ENCODE measurements around the gene NKX6-2. TPM values are rescaled to one million over a fixed set of nuclear protein-coding genes. Genes with fewer than 3 reads are reported as not detected.

NKX6-2 gene
- total RNA-seq, 5 donors from 2014 or later (not counting 1 experiment from before 2014, with no cell fraction given) = not detected

DNA sequence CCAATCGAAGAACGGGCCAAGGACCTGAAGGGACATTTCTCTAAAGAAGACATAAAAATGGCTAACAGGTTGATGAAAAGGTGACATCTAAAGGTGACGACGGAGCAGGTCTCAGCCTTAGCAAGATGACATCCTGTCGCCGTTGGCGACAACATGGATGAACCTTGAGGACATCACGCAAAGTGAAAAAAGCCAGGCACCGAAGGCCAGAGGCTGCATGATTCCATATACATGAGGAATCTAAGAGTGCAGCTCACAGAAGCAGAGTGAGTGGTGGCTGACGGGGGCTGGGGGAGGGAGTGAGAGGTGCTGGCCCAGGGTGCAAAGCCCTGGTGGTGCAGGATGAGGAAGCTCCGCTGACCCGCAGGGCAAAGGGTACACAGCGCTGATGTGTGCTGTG, 34.1 kb upstream of the NKX6-2 start:
- H3K4me1 Mint-ChIP-seq = no peaks in the 10 kb centered on the region
- Histone ChIP-seq H3K36me3 (ENCODE audit: control insufficient read depth in 2 of 2, extremely low read depth in 1 of 2, insufficient read depth in 1 of 2, low read length in 1 of 2) (no peaks in the 10 kb centered on the region), H3K27me3 (replicated peaks in 1 of 2; ENCODE audit: control insufficient read depth in 2 of 2, extremely low read depth in 1 of 2, insufficient read depth in 2 of 2, low read length in 1 of 2) (peaks cover 0 to 24% of the 10 kb centered on the region in 2 experiments), H3K9me3 (no peaks in the 10 kb centered on the region), H3K4me3 (ENCODE audit: control insufficient read depth in 1 of 2, extremely low read depth in 1 of 2, low read length in 1 of 2) (no peak overlapping the region), H3K27ac (ENCODE audit: low read length) (no peak overlapping the region), H3K4me1 (ENCODE audit: control insufficient read depth in 1 of 2, extremely low read depth in 1 of 2, insufficient read depth in 2 of 2, low read length in 2 of 2) (no peaks in the 10 kb centered on the region)
- POLR2A ChIA-PET = no interaction called here
- H3K9me3 Mint-ChIP-seq = no peaks in the 10 kb centered on the region
- DNase-seq (no peak), ATAC-seq (replicated peaks in 1 of 4) (no peak)
- CTCF ChIA-PET = no interaction called here
- no peak overlapping the region for H3K27ac Mint-ChIP-seq
- H3K27me3 Mint-ChIP-seq = peaks cover 28 to 30% of the 10 kb centered on the region in 2 donors
- no peak overlapping the region for H3K4me3 Mint-ChIP-seq
- WGBS (ENCODE audit: insufficient coverage) = 90% methylated on average over 9 of the region's 13 CpGs
- no peaks in the 10 kb centered on the region for H3K36me3 Mint-ChIP-seq

DNA sequence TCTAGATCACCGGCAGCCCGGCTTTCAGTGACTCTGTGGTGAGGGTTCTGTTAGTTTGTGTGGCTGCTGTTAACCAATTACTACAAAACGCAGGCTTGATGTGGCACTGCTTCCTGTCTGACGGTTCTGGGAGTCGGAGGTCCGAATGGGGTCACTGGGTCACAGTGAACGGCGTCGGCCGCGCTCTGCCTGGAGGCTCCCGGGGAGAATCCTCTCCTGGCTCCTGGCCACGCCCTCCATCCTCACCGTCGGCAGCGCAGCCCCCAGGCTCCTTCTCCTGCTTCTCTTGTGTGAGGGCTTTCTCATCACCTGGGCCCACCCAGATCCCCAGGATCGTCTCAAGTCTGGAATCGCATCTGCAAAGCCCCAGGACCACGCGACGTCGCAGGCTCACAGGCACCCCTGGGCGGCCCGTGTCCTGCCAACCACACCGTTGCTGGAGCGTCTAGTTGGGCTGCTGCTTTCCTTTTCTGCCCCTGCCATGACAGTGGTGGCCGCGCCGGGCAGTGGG, 31.8 kb upstream of the NKX6-2 start:
- Mint-ChIP-seq H3K36me3 (no peaks in the 10 kb centered on the region), H3K27ac (no peak overlapping the region), H3K9me3 (no peaks in the 10 kb centered on the region), H3K4me1 (no peaks in the 10 kb centered on the region), H3K4me3 (no peak overlapping the region), H3K27me3 (peaks cover 28 to 30% of the 10 kb centered on the region in 2 donors)
- no peak overlapping the region for H3K27ac ChIP-seq (ENCODE audit: low read length)
- no peaks in the 10 kb centered on the region for H3K36me3 ChIP-seq (ENCODE audit: control insufficient read depth in 2 of 2, extremely low read depth in 1 of 2, insufficient read depth in 1 of 2, low read length in 1 of 2)
- no peak overlapping the region for H3K4me3 ChIP-seq (ENCODE audit: control insufficient read depth in 1 of 2, extremely low read depth in 1 of 2, low read length in 1 of 2)
- no peaks in the 10 kb centered on the region for H3K4me1 ChIP-seq (ENCODE audit: control insufficient read depth in 1 of 2, extremely low read depth in 1 of 2, insufficient read depth in 2 of 2, low read length in 2 of 2)
- no peak for DNase-seq
- ChIA-PET POLR2A (no interaction called here), CTCF (no interaction called here)
- WGBS (ENCODE audit: insufficient coverage) = 84% methylated on average over 22 of the region's 29 CpGs
- no peak for ATAC-seq (replicated peaks in 1 of 4)
- no peaks in the 10 kb centered on the region for H3K9me3 ChIP-seq
- peaks cover 0 to 28% of the 10 kb centered on the region in 2 experiments for H3K27me3 ChIP-seq (replicated peaks in 1 of 2; ENCODE audit: control insufficient read depth in 2 of 2, extremely low read depth in 1 of 2, insufficient read depth in 2 of 2, low read length in 1 of 2)

DNA sequence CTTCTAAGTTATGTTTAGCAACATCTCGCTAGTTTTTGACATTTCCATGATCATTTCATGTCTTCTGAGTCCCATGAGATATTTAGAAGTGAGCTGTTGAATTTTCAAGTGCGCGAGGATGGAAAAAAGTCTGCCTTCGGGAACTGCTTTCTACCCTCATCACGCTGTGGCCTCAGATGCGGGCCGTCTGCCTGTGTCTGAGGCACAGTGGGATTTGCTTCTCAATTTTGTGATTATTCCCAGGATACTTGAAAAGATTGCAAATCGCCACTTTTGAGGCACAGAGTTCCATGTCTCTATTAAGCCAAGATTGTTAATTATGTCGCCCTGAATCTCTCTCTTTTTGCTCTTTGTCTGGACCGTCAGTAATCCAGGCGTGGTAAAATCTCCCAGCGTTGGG, 30.8 kb upstream of the NKX6-2 start:
- Mint-ChIP-seq H3K36me3 (no peaks in the 10 kb centered on the region), H3K4me1 (no peaks in the 10 kb centered on the region), H3K27ac (no peak overlapping the region), H3K4me3 (no peak overlapping the region), H3K9me3 (no peaks in the 10 kb centered on the region), H3K27me3 (peaks cover 28 to 30% of the 10 kb centered on the region in 2 donors)
- Histone ChIP-seq H3K36me3 (ENCODE audit: control insufficient read depth in 2 of 2, extremely low read depth in 1 of 2, insufficient read depth in 1 of 2, low read length in 1 of 2) (no peaks in the 10 kb centered on the region), H3K4me3 (ENCODE audit: control insufficient read depth in 1 of 2, extremely low read depth in 1 of 2, low read length in 1 of 2) (no peak overlapping the region), H3K27ac (ENCODE audit: low read length) (no peak overlapping the region), H3K4me1 (ENCODE audit: control insufficient read depth in 1 of 2, extremely low read depth in 1 of 2, insufficient read depth in 2 of 2, low read length in 2 of 2) (no peaks in the 10 kb centered on the region), H3K9me3 (no peaks in the 10 kb centered on the region), H3K27me3 (replicated peaks in 1 of 2; ENCODE audit: control insufficient read depth in 2 of 2, extremely low read depth in 1 of 2, insufficient read depth in 2 of 2, low read length in 1 of 2) (peaks cover 0 to 31% of the 10 kb centered on the region in 2 experiments)
- POLR2A ChIA-PET = no interaction called here
- DNase-seq (no peak), ATAC-seq (replicated peaks in 1 of 4) (no peak)
- CTCF ChIA-PET = no interaction called here
- WGBS (ENCODE audit: insufficient coverage) = 94% methylated on average over 5 of the region's 12 CpGs

DNA sequence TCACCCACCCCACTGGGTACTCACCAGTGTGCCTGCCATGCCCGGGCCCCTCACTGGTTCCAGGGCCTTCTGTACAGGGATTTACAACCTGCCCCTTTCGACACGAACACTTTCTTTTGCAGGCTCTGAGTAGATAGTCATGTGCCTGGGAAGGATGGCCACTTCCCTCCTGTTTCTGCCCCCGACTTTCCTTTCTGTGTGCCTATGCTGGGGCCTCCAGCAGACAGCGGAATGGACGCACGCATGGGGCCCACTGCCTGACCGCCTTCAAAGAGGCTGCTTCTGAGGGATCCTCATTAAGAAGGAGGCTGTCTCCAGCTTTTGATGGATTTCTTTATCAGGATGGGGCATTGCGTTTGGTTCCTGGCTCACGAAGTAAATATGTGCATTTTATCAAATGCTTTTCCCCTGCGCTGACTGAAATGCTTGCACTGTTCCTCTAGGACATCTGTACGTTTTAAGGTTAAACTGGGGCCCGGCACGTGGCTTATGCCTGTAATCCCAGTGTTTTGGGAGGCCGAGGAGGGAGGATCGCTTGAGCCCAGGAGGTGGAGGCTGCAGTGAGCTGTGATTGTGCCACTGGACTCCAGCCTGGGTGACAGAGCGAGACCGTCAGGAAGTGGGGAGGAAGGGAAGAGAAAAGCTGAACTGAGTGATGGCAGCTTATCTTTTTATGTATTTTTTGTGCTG, 29.4 kb upstream of the NKX6-2 start:
- Mint-ChIP-seq H3K27ac (no peak overlapping the region), H3K27me3 (peaks cover 28 to 30% of the 10 kb centered on the region in 2 donors), H3K9me3 (no peaks in the 10 kb centered on the region), H3K4me1 (no peaks in the 10 kb centered on the region), H3K36me3 (no peaks in the 10 kb centered on the region), H3K4me3 (no peak overlapping the region)
- POLR2A ChIA-PET = no interaction called here
- no peaks in the 10 kb centered on the region for H3K9me3 ChIP-seq
- 78% methylated on average over 12 of the region's 18 CpGs for WGBS (ENCODE audit: insufficient coverage)
- H3K36me3 ChIP-seq (ENCODE audit: control insufficient read depth in 2 of 2, extremely low read depth in 1 of 2, insufficient read depth in 1 of 2, low read length in 1 of 2) = no peaks in the 10 kb centered on the region
- ATAC-seq (replicated peaks in 1 of 4) = no peak
- H3K4me3 ChIP-seq (ENCODE audit: control insufficient read depth in 1 of 2, extremely low read depth in 1 of 2, low read length in 1 of 2) = no peak overlapping the region
- no peaks in the 10 kb centered on the region for H3K4me1 ChIP-seq (ENCODE audit: control insufficient read depth in 1 of 2, extremely low read depth in 1 of 2, insufficient read depth in 2 of 2, low read length in 2 of 2)
- CTCF ChIA-PET = no interaction called here
- peaks cover 0 to 32% of the 10 kb centered on the region in 2 experiments for H3K27me3 ChIP-seq (replicated peaks in 1 of 2; ENCODE audit: control insufficient read depth in 2 of 2, extremely low read depth in 1 of 2, insufficient read depth in 2 of 2, low read length in 1 of 2)
- no peak overlapping the region for H3K27ac ChIP-seq (ENCODE audit: low read length)
- no peak for DNase-seq

DNA sequence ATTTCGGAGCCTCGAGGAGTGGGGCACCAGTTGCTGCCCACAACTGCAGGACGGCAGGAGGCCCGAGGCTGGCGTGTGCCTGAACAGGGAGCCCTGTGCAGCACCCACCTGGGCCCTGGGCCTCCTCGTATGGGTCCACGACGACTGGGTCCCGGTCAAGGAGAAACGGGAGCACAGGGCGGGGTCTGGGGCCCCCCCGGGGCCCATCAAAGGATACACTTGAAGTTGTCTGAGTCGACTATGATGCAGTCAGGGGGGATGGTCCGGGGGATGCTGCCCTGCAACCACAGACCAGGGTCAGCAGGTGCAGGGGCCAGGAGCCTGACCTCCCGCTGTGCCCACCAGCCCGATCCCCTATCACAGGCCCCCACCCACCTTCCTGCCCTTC, 28.5 kb upstream of the NKX6-2 start:
- Mint-ChIP-seq H3K4me3 (no peak overlapping the region), H3K4me1 (no peaks in the 10 kb centered on the region), H3K27ac (no peak overlapping the region), H3K9me3 (no peaks in the 10 kb centered on the region), H3K36me3 (no peaks in the 10 kb centered on the region), H3K27me3 (peaks cover 26 to 29% of the 10 kb centered on the region in 2 donors)
- ATAC-seq (replicated peaks in 1 of 4) = no peak
- Histone ChIP-seq H3K9me3 (no peaks in the 10 kb centered on the region), H3K27ac (ENCODE audit: low read length) (no peak overlapping the region), H3K36me3 (ENCODE audit: control insufficient read depth in 2 of 2, extremely low read depth in 1 of 2, insufficient read depth in 1 of 2, low read length in 1 of 2) (no peaks in the 10 kb centered on the region), H3K4me3 (ENCODE audit: control insufficient read depth in 1 of 2, extremely low read depth in 1 of 2, low read length in 1 of 2) (no peak overlapping the region), H3K27me3 (replicated peaks in 1 of 2; ENCODE audit: control insufficient read depth in 2 of 2, extremely low read depth in 1 of 2, insufficient read depth in 2 of 2, low read length in 1 of 2) (peaks cover 0 to 35% of the 10 kb centered on the region in 2 experiments), H3K4me1 (ENCODE audit: control insufficient read depth in 1 of 2, extremely low read depth in 1 of 2, insufficient read depth in 2 of 2, low read length in 2 of 2) (no peaks in the 10 kb centered on the region)
- WGBS (ENCODE audit: insufficient coverage) = 84% methylated on average over 12 of the region's 16 CpGs
- CTCF ChIA-PET = no interaction called here
- POLR2A ChIA-PET = no interaction called here
- DNase-seq = no peak

DNA sequence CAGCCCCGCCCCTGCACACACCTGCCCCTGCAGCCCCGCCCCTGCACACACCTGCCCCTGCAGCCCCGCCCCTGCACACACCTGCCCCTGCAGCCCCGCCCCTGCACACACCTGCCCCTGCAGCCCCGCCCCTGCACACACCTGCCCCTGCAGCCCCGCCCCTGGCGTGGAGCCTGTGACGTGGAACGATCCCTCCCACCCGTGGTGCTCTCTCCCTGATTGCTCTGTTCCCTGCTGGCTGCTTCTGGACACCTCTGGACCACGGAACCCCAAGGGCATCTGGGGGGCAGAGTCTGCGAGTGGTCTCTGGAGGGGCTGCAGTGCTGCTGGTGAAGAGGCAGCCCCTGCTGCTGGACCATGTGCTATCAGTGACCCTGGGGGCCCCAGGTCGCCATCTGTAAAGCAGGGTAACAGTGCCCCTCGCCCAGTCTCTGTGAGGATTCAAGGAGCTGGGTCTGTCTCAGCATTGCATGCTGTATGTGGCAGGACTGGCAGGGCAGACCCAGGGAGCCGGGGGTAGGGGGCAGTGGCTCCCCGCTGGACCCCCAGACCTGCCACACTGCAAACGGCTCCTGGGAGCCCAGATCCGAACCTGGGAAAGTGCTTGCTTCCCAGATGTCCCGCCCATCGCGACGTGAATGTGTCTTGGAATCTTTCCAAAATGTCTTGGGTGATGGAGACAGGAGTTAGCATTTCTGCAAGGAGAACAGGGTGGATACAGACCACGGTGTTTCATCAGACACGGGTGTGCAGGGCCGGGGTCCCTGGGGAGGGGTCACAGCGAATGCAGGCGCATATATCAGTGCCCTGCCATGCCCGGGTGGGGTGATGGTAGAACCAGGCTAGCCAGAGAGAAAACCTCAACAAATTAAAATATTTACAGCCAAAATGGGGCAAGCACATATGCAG, 27.9 kb upstream of the NKX6-2 start:
- Mint-ChIP-seq H3K27me3 (peaks cover 24 to 27% of the 10 kb centered on the region in 2 donors), H3K4me1 (no peaks in the 10 kb centered on the region), H3K4me3 (no peak overlapping the region), H3K27ac (no peak overlapping the region), H3K36me3 (no peaks in the 10 kb centered on the region), H3K9me3 (no peaks in the 10 kb centered on the region)
- no peaks in the 10 kb centered on the region for H3K9me3 ChIP-seq
- H3K27ac ChIP-seq (ENCODE audit: low read length) = no peak overlapping the region
- 83% methylated on average over 18 of the region's 28 CpGs for WGBS (ENCODE audit: insufficient coverage)
- H3K4me1 ChIP-seq (ENCODE audit: control insufficient read depth in 1 of 2, extremely low read depth in 1 of 2, insufficient read depth in 2 of 2, low read length in 2 of 2) = no peaks in the 10 kb centered on the region
- POLR2A ChIA-PET = no interaction called here
- CTCF ChIA-PET = no interaction called here
- ATAC-seq (replicated peaks in 1 of 4) = no peak
- H3K4me3 ChIP-seq (ENCODE audit: control insufficient read depth in 1 of 2, extremely low read depth in 1 of 2, low read length in 1 of 2) = no peak overlapping the region
- no peak for DNase-seq
- no peaks in the 10 kb centered on the region for H3K36me3 ChIP-seq (ENCODE audit: control insufficient read depth in 2 of 2, extremely low read depth in 1 of 2, insufficient read depth in 1 of 2, low read length in 1 of 2)
- H3K27me3 ChIP-seq (replicated peaks in 1 of 2; ENCODE audit: control insufficient read depth in 2 of 2, extremely low read depth in 1 of 2, insufficient read depth in 2 of 2, low read length in 1 of 2) = peaks cover 0 to 35% of the 10 kb centered on the region in 2 experiments
